ENCODE data around the gene NPAS3. TPM values are rescaled to one million over a fixed set of nuclear protein-coding genes. Genes with fewer than 3 reads are reported as not detected.

The NPAS3 gene
- total RNA-seq, 4 donors from 2014 or later = 0.13 to 1.1 (median 0.47) TPM; not detected in 1

GRCh38 chr14:33110737-33111443, 172.2 kb downstream of the NPAS3 start:
- 70 to 84% methylated on average over 7 to 8 of the region's 8 CpGs for WGBS, 2 donors
- no peak for DNase-seq
- Histone ChIP-seq H3K4me3 (no peak overlapping the region), H3K9me3 (no peaks in the 10 kb centered on the region), H3K36me3 (no peaks in the 10 kb centered on the region), H3K4me1 (no peaks in the 10 kb centered on the region), H3K27ac (no peak overlapping the region), H3K27me3 (no peaks in the 10 kb centered on the region)
- intact Hi-C loops (cut with DNase I) = no loop called here
- TF ChIP-seq POLR2A (IDR thresholded peaks at IDR 0.05) (no peak), CTCF (IDR thresholded peaks at IDR 0.05) (no peak)

- H3K4me3 ChIP-seq = no peak overlapping the region
- intact Hi-C loops (cut with DNase I) = no loop called here
- DNase-seq = no peak
- H3K27me3 ChIP-seq = no peaks in the 10 kb centered on the region
- H3K9me3 ChIP-seq = no peaks in the 10 kb centered on the region
- no peaks in the 10 kb centered on the region for H3K4me1 ChIP-seq
- H3K27ac ChIP-seq = no peak overlapping the region
- 83 to 84% methylated on average over 3 of the region's 3 CpGs for WGBS, 2 donors
- TF ChIP-seq CTCF (IDR thresholded peaks at IDR 0.05) = no peak
- H3K36me3 ChIP-seq = no peaks in the 10 kb centered on the region
These were observed 175.7 kb downstream of the NPAS3 start for GRCh38 chr14:33114331-33114730.

GRCh38 chr14:33118668-33119067, 180.0 kb downstream of the NPAS3 start:
- H3K4me1 ChIP-seq = no peaks in the 10 kb centered on the region
- no peaks in the 10 kb centered on the region for H3K36me3 ChIP-seq
- no peak overlapping the region for H3K27ac ChIP-seq
- DNase-seq = no peak
- H3K4me3 ChIP-seq = no peak overlapping the region
- H3K27me3 ChIP-seq = no peaks in the 10 kb centered on the region
- whole genome bisulfite sequencing, 2 donors = 11 to 22% methylated on average over 1 of the region's 1 CpG
- no peak for TF ChIP-seq POLR2A (IDR thresholded peaks at IDR 0.05)
- no peak for TF ChIP-seq CTCF (IDR thresholded peaks at IDR 0.05)
- no peaks in the 10 kb centered on the region for H3K9me3 ChIP-seq
- intact Hi-C loops (cut with DNase I) = no loop called here

GRCh38 chr14:33120341-33120740, 181.7 kb downstream of the NPAS3 start:
- WGBS, 2 donors = 67 to 79% methylated on average over 3 of the region's 3 CpGs
- no peak for TF ChIP-seq POLR2A (IDR thresholded peaks at IDR 0.05)
- no peak for DNase-seq
- Histone ChIP-seq H3K4me1 (no peaks in the 10 kb centered on the region), H3K36me3 (no peaks in the 10 kb centered on the region), H3K9me3 (no peaks in the 10 kb centered on the region), H3K4me3 (no peak overlapping the region), H3K27me3 (no peaks in the 10 kb centered on the region), H3K27ac (no peak overlapping the region)
- intact Hi-C loops (cut with DNase I) = no loop called here

- intact Hi-C loops (cut with DNase I) = no loop called here
- DNase-seq = no peak
- TF ChIP-seq CTCF (IDR thresholded peaks at IDR 0.05) (no peak), POLR2A (IDR thresholded peaks at IDR 0.05) (no peak)
These were observed 182.3 kb downstream of the NPAS3 start for GRCh38 chr14:33120966-33121365.

GRCh38 chr14:33123281-33123680, 184.6 kb downstream of the NPAS3 start:
- H3K9me3 ChIP-seq = no peaks in the 10 kb centered on the region
- H3K4me1 ChIP-seq = peaks cover 0 to 9% (median 0%) of the 10 kb centered on the region in 3 donors
- intact Hi-C loops (cut with DNase I) = no loop called here
- TF ChIP-seq POLR2A (IDR thresholded peaks at IDR 0.05) (no peak), CTCF (IDR thresholded peaks at IDR 0.05) (no peak)
- H3K4me3 ChIP-seq = no peak overlapping the region
- no peak for DNase-seq
- no peaks in the 10 kb centered on the region for H3K27me3 ChIP-seq
- 69 to 83% methylated on average over 2 of the region's 2 CpGs for WGBS, 2 donors
- H3K36me3 ChIP-seq = no peaks in the 10 kb centered on the region
- no peak overlapping the region for H3K27ac ChIP-seq

More at GRCh38 chr14:33120966-33121365, 182.3 kb downstream of the NPAS3 start:
- H3K4me1 ChIP-seq = no peaks in the 10 kb centered on the region
- no peak overlapping the region for H3K4me3 ChIP-seq
- no peaks in the 10 kb centered on the region for H3K27me3 ChIP-seq
- H3K9me3 ChIP-seq = no peaks in the 10 kb centered on the region
- H3K27ac ChIP-seq = no peak overlapping the region
- 41 to 54% methylated on average over 4 of the region's 4 CpGs for WGBS, 2 donors
- H3K36me3 ChIP-seq = no peaks in the 10 kb centered on the region
